Endothelial cell of umbilical vein (primary cell): ENCODE results near the gene PLA2G1B. TPM values are rescaled to one million over a fixed set of nuclear protein-coding genes. Genes with fewer than 3 reads are reported as not detected.

ENCODE experiments used
- BruUV-seq: library from RNA; stranded (reverse); fragments of 400-500 nt; replicated peaks from 2 replicates; lab custom pipeline; 2021; lab: Mats Ljungman, UMichigan
- CTCF ChIA-PET: fragments of 300-600, 350-600 bp; sonication (Branson Sonifier 250); formaldehyde crosslinking; loops from one replicate; lab custom pipeline; 2021; ENCODE audit warnings: antibody characterized with exemption, inconsistent platforms; lab: Charles Lee
- POLR2A ChIA-PET: fragments of 300-600, 350-600 bp; sonication (Branson Sonifier 250); formaldehyde crosslinking; loops from one replicate; lab custom pipeline; 2021; ENCODE audit warnings: antibody characterized with exemption, inconsistent platforms; lab: Charles Lee
- DNase-seq: peaks from one replicate; pipeline ENCODE4 v3.0.0-alpha.2; 2011; ENCODE audit warnings: low read depth, low spot score
- FAIRE-seq: peaks from 2 replicates; lab custom pipeline; 2011; peaks lifted over from hg19 to GRCh38; lab: Jason Lieb, UNC
- H2AFZ ChIP-seq: 2 replicates; pipeline ENCODE4 v1.6.0; 2012; ENCODE audit warnings: low read depth, low read length, control low read depth, inconsistent platforms
- H3K27ac ChIP-seq: 2 replicates; pipeline ENCODE4 v1.5.1; 2011; ENCODE audit warnings: low read depth, mild to moderate bottlenecking, control low read depth, low read length, moderate library complexity; ENCODE audit not compliant: insufficient read depth
- H3K27me3 ChIP-seq, 2 experiments: 2 replicates each; pipeline versions ENCODE4 v1.6.0 to v1.6.1; 2011; ENCODE audit warnings: low read length in 2 of 2, mixed read lengths in 1 of 2; ENCODE audit not compliant: control insufficient read depth in 2 of 2, insufficient read depth in 2 of 2
- H3K36me3 ChIP-seq, 2 experiments: 2 replicates in 1 of 2; 3 replicates in 1 of 2; pipeline ENCODE4 v1.5.1; 2011; ENCODE audit warnings: low read length in 2 of 2, mild to moderate bottlenecking in 1 of 2, moderate library complexity in 1 of 2; ENCODE audit not compliant: control insufficient read depth in 2 of 2, insufficient read depth in 2 of 2; ENCODE audit errors: extremely low read depth in 1 of 2
- H3K4me1 ChIP-seq: 3 replicates; pipeline ENCODE4 v1.5.1; 2011; ENCODE audit warnings: mild to moderate bottlenecking, low read length; ENCODE audit not compliant: control insufficient read depth, insufficient read depth; ENCODE audit errors: extremely low read depth
- H3K4me2 ChIP-seq: 2 replicates; pipeline ENCODE4 v1.6.1; 2011; ENCODE audit warnings: low read length, control low read depth, mixed read lengths; ENCODE audit not compliant: insufficient read depth
- H3K4me3 ChIP-seq, 3 experiments: fragments of 200-600 bp in 1 of 3; sonication (generic), shearing (Covaris generic) in 1 of 3; replicated peaks in 1 of 3; 2 replicates each; pipeline ENCODE4 v1.5.1; 2011 to 2016; ENCODE audit warnings: control low read depth in 3 of 3, low read length in 3 of 3, mild to moderate bottlenecking in 2 of 3, inconsistent platforms in 1 of 3, low read depth in 1 of 3, moderate library complexity in 1 of 3; ENCODE audit not compliant: insufficient read depth in 1 of 3
- H3K79me2 ChIP-seq: 2 replicates; pipeline ENCODE4 v1.6.0; 2012; ENCODE audit warnings: low read length, inconsistent platforms; ENCODE audit not compliant: control insufficient read depth, insufficient read depth
- H3K9ac ChIP-seq: replicated peaks from 2 replicates; pipeline ENCODE3; 2011; ENCODE audit warnings: low read length, control low read depth; ENCODE audit not compliant: insufficient read depth; ENCODE audit errors: extremely low read depth
- H3K9me1 ChIP-seq: replicated peaks from 3 replicates; pipeline ENCODE4 v1.6.0; 2011; ENCODE audit warnings: mild to moderate bottlenecking, low read length; ENCODE audit not compliant: control insufficient read depth, insufficient read depth; ENCODE audit errors: extremely low read depth
- H3K9me3 ChIP-seq: replicated peaks from 2 replicates; pipeline ENCODE4 v1.5.1; 2012; ENCODE audit warnings: low read length, inconsistent platforms; ENCODE audit not compliant: control insufficient read depth, insufficient read depth
- H4K20me1 ChIP-seq: replicated peaks from 2 replicates; pipeline ENCODE3; 2011; ENCODE audit warnings: mild to moderate bottlenecking, low read length; ENCODE audit not compliant: control insufficient read depth, insufficient read depth; ENCODE audit errors: extremely low read depth
- CTCF ChIP-seq, 2 donors: IDR thresholded peaks; 1 replicate in 1 of 2; 2 replicates in 1 of 2; pipeline ENCODE4 v1.5.1; 2011; ENCODE audit warnings: low read length in 2 of 2, mild to moderate bottlenecking in 2 of 2, moderate library complexity in 2 of 2, control low read depth in 1 of 2, inconsistent platforms in 1 of 2, low read depth in 1 of 2; ENCODE audit not compliant: insufficient read depth in 1 of 2; ENCODE audit errors: extremely low read depth in 1 of 2
- EZH2 ChIP-seq: IDR thresholded peaks from 2 replicates; pipeline ENCODE4 v1.6.1; 2012; ENCODE audit warnings: borderline replicate concordance, low read depth, mild to moderate bottlenecking, moderate library complexity, low read length, inconsistent platforms; ENCODE audit not compliant: severe bottlenecking
- FOS ChIP-seq: IDR thresholded peaks from 2 replicates; pipeline ENCODE4 v1.6.1; 2011; ENCODE audit warnings: mild to moderate bottlenecking, low read length, moderate library complexity, borderline replicate concordance; ENCODE audit not compliant: insufficient read depth
- MAX ChIP-seq: IDR thresholded peaks from 2 replicates; pipeline ENCODE4 v1.6.1; 2011; ENCODE audit not compliant: insufficient read depth, insufficient read length
- POLR2A ChIP-seq: IDR thresholded peaks from 2 replicates; pipeline ENCODE4 v1.6.1; 2012; ENCODE audit warnings: low read depth, mild to moderate bottlenecking, control low read depth, low read length
- POLR2AphosphoS5 ChIP-seq: IDR thresholded peaks from 2 replicates; pipeline ENCODE4 v1.6.1; 2012; ENCODE audit warnings: low read depth, mild to moderate bottlenecking, control low read depth, low read length, moderate library complexity; ENCODE audit not compliant: insufficient read depth
- dilution Hi-C: fragments of 300-500 bp; cut with MboI; formaldehyde crosslinking; loops from one replicate; pipeline ENCODE4 v1.15.0; 2019; ENCODE audit warnings: low sequenced_read_pairs; ENCODE audit not compliant: extremely low pct_ligation_motif_present
- intact Hi-C: fragments of 100-400 bp; cut with micrococcal nuclease; formaldehyde crosslinking; loops from one replicate; pipeline ENCODE4 v1.10.0; 2022
- polyA plus RNA-seq, 4 experiments: library from polyadenylated mRNA; depleted of rRNA in 3 of 4; stranded (reverse) in 3 of 4; unstranded in 1 of 4; fragments of >200 nt; gene quantifications; 2 replicates each; pipeline versions ENCODE4 v1.2.1 to v1.2.3, GENCODE V29; 2011 to 2012; ENCODE audit warnings: missing spikeins in 1 of 4
- total RNA-seq: library from RNA; stranded (reverse); gene quantifications from 2 replicates; pipeline ENCODE4 v1.2.3, GENCODE V29; 2021

The PLA2G1B gene
- total and polyA plus RNA-seq, 2 donors (not counting 3 experiments of a cell fraction or from before 2014, with no cell fraction given): not detected

- no peaks in the 10 kb centered on the region for H3K36me3 ChIP-seq
- H3K79me2 ChIP-seq: no peaks in the 10 kb centered on the region
- TF ChIP-seq FOS: no peak
- no peak for TF ChIP-seq MAX
- TF ChIP-seq POLR2A: no peak
- no peak for TF ChIP-seq EZH2
- TF ChIP-seq CTCF (IDR thresholded peaks at IDR 0.05; ENCODE audit: extremely low read depth in 1 of 2, insufficient read depth in 1 of 2, low read depth in 1 of 2, low read length in 2 of 2): no peak
- no peak for TF ChIP-seq POLR2AphosphoS5
- H3K4me1 ChIP-seq: no peaks in the 10 kb centered on the region
- H3K4me2 ChIP-seq: no peak overlapping the region
- H2AFZ ChIP-seq: no peak overlapping the region
- H3K9ac ChIP-seq: no peak overlapping the region
- no peaks in the 10 kb centered on the region for H4K20me1 ChIP-seq
- H3K27me3 ChIP-seq: peaks cover 56 to 61% of the 10 kb centered on the region in 2 experiments
- FAIRE-seq (no peak), DNase-seq (no peak)
- H3K4me3 ChIP-seq: no peak overlapping the region
- dilution Hi-C loops: no loop called here
- ChIA-PET POLR2A (no interaction called here), CTCF (no interaction called here)
- no peaks in the 10 kb centered on the region for H3K9me3 ChIP-seq
- no TSS peak for BruUV-seq
- no peaks in the 10 kb centered on the region for H3K9me1 ChIP-seq
- intact Hi-C loops: no loop called here
- H3K27ac ChIP-seq: no peak overlapping the region
Observed at GRCh38 chr12:120370343-120371243, 43.0 kb upstream of the PLA2G1B start.
